Body of pancreas (tissue), 4 donors: Measurements from ENCODE around the gene LCN15. TPM values are rescaled to one million over a fixed set of nuclear protein-coding genes. Genes with fewer than 3 reads are reported as not detected.

ENCODE experiments used
- ATAC-seq: fragments of 150-250 bp; one replicate; pipeline ENCODE4 v1.9.1; 2016
- DNase-seq, 4 donors: peaks; one replicate each; pipeline ENCODE4 v3.0.0-alpha.2; 2019
- H3K27ac ChIP-seq, 4 donors: fragments of 200-600 bp; sonication (generic); 1 replicate in 3 of 4; 2 replicates in 1 of 4; pipeline versions ENCODE4 v1.5.1 to v1.6.1; 2016 to 2019; ENCODE audit warnings: mild to moderate bottlenecking in 1 of 4, mixed read lengths in 1 of 4, moderate library complexity in 1 of 4
- H3K27me3 ChIP-seq, 2 donors: fragments of 200-600 bp; sonication (generic); one replicate each; pipeline ENCODE4 v1.6.0; 2016; ENCODE audit warnings: mild to moderate bottlenecking in 1 of 2
- H3K36me3 ChIP-seq, 2 donors: fragments of 200-600 bp; sonication (generic); replicated peaks in 1 of 2; 2 replicates each; pipeline ENCODE4 v1.5.1; 2016; ENCODE audit warnings: low read depth in 2 of 2; ENCODE audit not compliant: insufficient read depth in 1 of 2
- H3K4me1 ChIP-seq: fragments of 200-600 bp; sonication (generic); one replicate; pipeline ENCODE4 v1.6.0; 2016
- H3K4me3 ChIP-seq, 2 donors: fragments of 200-600 bp; sonication (generic); 1 replicate in 1 of 2; 2 replicates in 1 of 2; pipeline ENCODE4 v1.5.1; 2016 to 2019
- H3K9me3 ChIP-seq, 3 donors: fragments of 200-600 bp; sonication (generic); 1 replicate in 2 of 3; 2 replicates in 1 of 3; pipeline ENCODE4 v1.5.1; 2016
- POLR2A ChIP-seq, 3 donors: fragments of 450-650 bp; IDR thresholded peaks; one replicate each; pipeline ENCODE4 v1.6.1; 2016; ENCODE audit warnings: antibody characterized with exemption in 3 of 3, mild to moderate bottlenecking in 2 of 3
- WGBS, 2 donors: methylation state at CpG; one replicate each; pipeline ENCODE4 v1.1.5; 2017; 5-methylcytosine and 5-hydroxymethylcytosine counted together
- intact Hi-C: fragments of 100-400 bp; cut with DNase I; formaldehyde crosslinking; loops from one replicate; pipeline ENCODE4 v1.15.1; 2023
- total RNA-seq, 2 donors: library from RNA; depleted of rRNA; stranded (reverse); fragments of >200 nt; gene quantifications; one replicate each; pipeline ENCODE4 v1.1.0, GENCODE V29; 2016
- TF ChIP-seq, protein P1 (sequence below), 7 experiments: fragments of 450-650 bp in 4 of 7; fragments of 200-600 bp in 3 of 7; sonication (generic) in 3 of 7; IDR thresholded peaks; one replicate each; pipeline ENCODE4 v1.5.1; 2016 to 2019; ENCODE audit warnings: antibody characterized with exemption in 7 of 7

LCN15 gene
- total RNA-seq, 2 donors from 2014 or later = not detected

DNA sequence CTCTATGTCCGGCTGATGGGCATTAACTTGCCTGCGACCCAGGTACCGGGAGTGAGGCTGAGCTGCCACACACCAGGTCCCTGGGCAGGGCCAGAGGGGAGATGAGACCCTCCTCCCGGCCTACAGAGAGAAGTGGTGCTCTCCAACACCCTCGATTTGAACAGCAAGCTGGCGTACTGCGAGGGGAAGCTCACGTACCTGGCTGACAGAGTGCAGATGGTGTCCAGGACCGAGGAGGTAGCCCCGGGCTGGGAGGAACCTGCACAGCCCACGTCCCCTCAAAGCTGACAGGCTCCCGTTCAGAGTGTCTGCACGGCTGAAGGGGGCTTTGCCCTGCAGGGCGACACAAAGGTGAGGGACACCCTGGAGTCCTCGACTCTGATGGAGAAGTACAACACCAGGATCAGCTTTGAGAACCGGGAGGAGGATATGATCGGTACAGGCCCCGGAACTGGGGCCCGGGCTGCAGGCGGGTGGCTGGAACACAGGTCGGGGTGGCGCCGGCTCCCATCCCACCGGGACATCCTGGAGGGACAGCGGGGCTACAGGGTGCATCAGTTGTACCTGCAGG is 42.4 kb upstream of the LCN15 start:
- H3K9me3 ChIP-seq = no peaks in the 10 kb centered on the region
- peak in 2 of 4 donors; percentile 11 for DNase-seq
- H3K4me3 ChIP-seq = peak overlapping the region in 1 of 2 donors; percentile 60
- no peaks in the 10 kb centered on the region for H3K36me3 ChIP-seq
- 70 to 78% methylated on average over 12 to 25 of the region's 25 CpGs for WGBS, 2 donors
- TF ChIP-seq, protein P1, sequence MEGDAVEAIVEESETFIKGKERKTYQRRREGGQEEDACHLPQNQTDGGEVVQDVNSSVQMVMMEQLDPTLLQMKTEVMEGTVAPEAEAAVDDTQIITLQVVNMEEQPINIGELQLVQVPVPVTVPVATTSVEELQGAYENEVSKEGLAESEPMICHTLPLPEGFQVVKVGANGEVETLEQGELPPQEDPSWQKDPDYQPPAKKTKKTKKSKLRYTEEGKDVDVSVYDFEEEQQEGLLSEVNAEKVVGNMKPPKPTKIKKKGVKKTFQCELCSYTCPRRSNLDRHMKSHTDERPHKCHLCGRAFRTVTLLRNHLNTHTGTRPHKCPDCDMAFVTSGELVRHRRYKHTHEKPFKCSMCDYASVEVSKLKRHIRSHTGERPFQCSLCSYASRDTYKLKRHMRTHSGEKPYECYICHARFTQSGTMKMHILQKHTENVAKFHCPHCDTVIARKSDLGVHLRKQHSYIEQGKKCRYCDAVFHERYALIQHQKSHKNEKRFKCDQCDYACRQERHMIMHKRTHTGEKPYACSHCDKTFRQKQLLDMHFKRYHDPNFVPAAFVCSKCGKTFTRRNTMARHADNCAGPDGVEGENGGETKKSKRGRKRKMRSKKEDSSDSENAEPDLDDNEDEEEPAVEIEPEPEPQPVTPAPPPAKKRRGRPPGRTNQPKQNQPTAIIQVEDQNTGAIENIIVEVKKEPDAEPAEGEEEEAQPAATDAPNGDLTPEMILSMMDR (IDR thresholded peaks at IDR 0.05) = no peak
- no peak for TF ChIP-seq POLR2A (IDR thresholded peaks at IDR 0.05)
- peaks cover 44% of the 10 kb centered on the region for H3K4me1 ChIP-seq
- intact Hi-C loops = no loop called here
- H3K27me3 ChIP-seq = no peaks in the 10 kb centered on the region
- ATAC-seq = no peak
- H3K27ac ChIP-seq = peak overlapping the region in 3 of 4 donors; percentile 76 to 91 (median 87)

DNA sequence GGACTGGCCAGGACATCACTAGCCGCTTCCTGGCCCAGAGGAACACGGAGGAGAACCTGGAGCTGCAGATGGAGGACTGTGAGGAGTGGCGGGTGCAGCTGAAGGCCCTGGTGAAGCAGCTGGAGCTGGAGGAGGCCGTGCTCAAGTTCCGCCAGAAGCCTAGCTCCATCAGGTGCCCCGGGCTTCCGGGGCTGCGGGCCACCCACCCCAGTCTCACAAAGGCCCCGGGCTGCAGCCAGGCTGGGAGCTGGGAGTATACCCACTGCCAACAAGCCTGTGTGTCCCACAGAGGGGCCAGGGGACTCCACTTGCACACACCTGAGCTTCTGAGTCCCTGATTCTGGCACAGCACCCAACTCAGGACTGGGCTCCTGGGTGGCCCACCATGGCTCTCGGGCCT is 41.7 kb upstream of the LCN15 start:
- H3K27me3 ChIP-seq = no peaks in the 10 kb centered on the region
- TF ChIP-seq POLR2A (IDR thresholded peaks at IDR 0.05) = no peak
- TF ChIP-seq, protein P1 (IDR thresholded peaks at IDR 0.05) = no peak
- DNase-seq (peak in 1 of 4 donors; percentile 11), ATAC-seq (no peak)
- intact Hi-C loops = no loop called here
- H3K9me3 ChIP-seq = no peaks in the 10 kb centered on the region
- 96 to 100% methylated on average over 5 to 10 of the region's 10 CpGs for whole genome bisulfite sequencing, 2 donors
- H3K4me3 ChIP-seq = no peak overlapping the region
- H3K36me3 ChIP-seq = no peaks in the 10 kb centered on the region
- peaks cover 47% of the 10 kb centered on the region for H3K4me1 ChIP-seq
- H3K27ac ChIP-seq = no peak overlapping the region

DNA sequence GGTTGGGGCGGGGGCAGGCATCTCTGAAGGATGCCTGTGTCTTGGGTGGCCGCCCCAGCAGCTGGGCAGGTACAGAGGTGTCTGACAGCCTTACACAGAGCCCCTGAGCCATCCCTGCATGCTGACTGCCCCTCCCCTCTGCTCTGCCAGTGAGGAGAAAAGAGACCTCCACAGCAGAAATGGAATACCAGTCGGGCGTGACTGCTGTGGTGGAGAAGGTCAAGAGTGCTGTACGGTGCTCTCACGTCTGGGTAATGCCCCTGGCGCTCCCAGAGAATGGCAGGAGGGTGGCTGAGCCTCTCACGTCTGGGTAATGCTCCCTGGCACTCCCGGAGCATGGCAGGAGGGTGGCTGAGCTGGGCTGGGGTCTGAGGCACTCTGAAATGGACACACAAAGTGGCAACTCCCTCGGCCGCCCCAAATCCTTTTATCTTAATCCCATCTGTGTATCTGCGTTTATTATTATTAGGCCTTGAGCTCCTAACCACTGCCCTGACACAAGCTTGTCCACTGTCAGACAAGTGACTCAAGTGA is 41.0 kb upstream of the LCN15 start:
- Histone ChIP-seq H3K27ac (no peak overlapping the region), H3K36me3 (no peaks in the 10 kb centered on the region), H3K4me1 (peaks cover 47% of the 10 kb centered on the region), H3K4me3 (no peak overlapping the region), H3K9me3 (no peaks in the 10 kb centered on the region), H3K27me3 (no peaks in the 10 kb centered on the region)
- ATAC-seq (no peak), DNase-seq (no peak)
- TF ChIP-seq, protein P1 (IDR thresholded peaks at IDR 0.05) = no peak
- no peak for TF ChIP-seq POLR2A (IDR thresholded peaks at IDR 0.05)
- 91 to 93% methylated on average over 10 to 12 of the region's 12 CpGs for WGBS, 2 donors
- intact Hi-C loops = no loop called here

DNA sequence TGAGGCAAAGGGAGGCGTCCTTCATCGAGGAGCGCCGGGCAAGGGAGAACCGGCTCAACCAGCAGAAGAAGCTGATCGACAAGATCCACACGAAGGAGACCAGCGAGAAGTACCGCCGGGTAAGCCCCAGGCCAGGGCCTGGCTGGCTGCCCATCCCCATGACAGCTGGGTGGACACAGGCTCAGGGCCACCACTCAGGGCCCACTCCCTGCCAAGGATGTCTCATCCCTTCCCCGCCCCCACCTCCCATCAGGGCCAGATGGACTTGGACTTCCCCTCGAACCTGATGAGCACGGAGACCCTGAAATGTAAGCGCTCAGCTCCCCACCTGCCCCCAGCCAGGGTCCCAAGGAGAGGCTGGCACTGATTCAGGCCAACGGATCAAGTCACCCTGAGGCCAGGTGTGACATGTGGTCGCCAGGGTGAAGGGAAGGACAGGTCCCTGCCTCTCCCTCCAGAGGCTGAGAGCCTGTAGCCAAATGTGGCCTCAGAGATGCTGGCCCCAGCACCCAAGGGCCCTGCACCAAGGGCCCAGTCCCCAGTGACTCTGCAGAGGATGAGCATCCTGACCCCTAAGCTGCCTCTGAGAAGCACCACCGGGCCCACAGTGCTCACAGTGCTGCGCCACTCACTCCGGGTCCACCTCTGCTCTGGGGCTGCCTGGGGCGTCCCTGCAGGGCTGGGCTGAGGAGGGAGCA is 40.3 kb upstream of the LCN15 start:
- WGBS, 2 donors = 90 to 92% methylated on average over 14 to 20 of the region's 20 CpGs
- ATAC-seq (no peak), DNase-seq (peak in 2 of 4 donors; percentile 13 to 21)
- Histone ChIP-seq H3K4me3 (no peak overlapping the region), H3K36me3 (no peaks in the 10 kb centered on the region), H3K4me1 (peaks cover 45% of the 10 kb centered on the region), H3K27me3 (no peaks in the 10 kb centered on the region), H3K9me3 (no peaks in the 10 kb centered on the region), H3K27ac (no peak overlapping the region)
- TF ChIP-seq POLR2A (IDR thresholded peaks at IDR 0.05) = no peak
- TF ChIP-seq, protein P1 (IDR thresholded peaks at IDR 0.05) = no peak
- intact Hi-C loops = no loop called here
